ENCODE measurements around the gene PPM1E. TPM values are rescaled to one million over a fixed set of nuclear protein-coding genes. Genes with fewer than 3 reads are reported as not detected.
A peak's percentile ranks its signal among the peaks of the same experiment; 100 is the strongest.

Gene PPM1E
- total RNA-seq, 2 experiments from 2014 or later = not detected

DNA sequence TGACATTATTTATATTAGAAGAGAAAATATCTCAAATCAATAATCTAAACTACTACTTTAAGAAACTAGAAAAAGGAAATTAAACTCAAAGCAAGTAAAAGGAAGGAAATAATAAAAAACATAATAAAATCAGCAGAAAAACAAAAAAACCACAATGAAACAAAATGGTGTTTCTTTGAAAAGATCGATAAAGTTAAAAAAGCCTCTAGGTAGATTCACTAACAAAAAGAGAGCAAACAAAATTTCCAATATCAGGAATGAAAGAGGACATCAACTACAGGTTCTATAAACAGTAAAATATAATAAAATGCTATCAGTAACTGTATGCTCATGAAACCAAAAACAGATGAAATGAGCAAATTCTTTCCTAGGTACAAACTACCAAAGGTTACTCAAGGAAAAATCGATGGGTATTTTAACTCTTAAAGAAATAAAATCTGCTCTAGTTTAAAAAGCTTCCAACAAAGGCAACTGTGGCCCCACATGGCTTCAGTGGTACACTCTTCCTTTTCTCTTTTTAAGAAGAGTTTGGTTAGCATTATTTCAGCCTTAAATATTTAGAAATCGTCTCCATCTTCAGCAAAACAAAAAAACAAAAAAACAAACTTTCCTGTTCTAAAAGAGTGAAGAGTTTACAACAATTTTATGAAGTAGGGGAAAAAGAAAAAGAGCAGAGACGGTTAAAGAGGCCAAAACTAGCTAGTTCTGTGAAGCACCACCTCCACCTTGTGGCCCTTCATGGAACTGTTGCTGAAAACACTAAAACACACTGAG lies 248.9 kb downstream of the PPM1E start:
- ChIA-PET CTCF (interaction anchor here (0.6 to 5.7 kb wide), 13 partner anchors 13 to 511 kb away, joined by 3 to 36 read pairs (median 4); partner anchors contain the start of genes PRR11 and SKA2), POLR2A (interaction anchor here (0.5 to 3.4 kb wide), 9 partner anchors 102 to 687 kb away, joined by 3 to 18 read pairs (median 4); partner anchors contain the start of genes HSF5, PRR11, SKA2 and TRIM37)
- H3K9me3 ChIP-seq (ENCODE audit: control insufficient read depth in 1 of 2, insufficient read depth in 1 of 2, low read length in 2 of 2) = no peaks in the 10 kb centered on the region
- H3K4me3 ChIP-seq (ENCODE audit: low read length) = no peak overlapping the region
- peak; percentile 57 for ATAC-seq (ENCODE audit: poor library complexity)
- no peaks in the 10 kb centered on the region for H3K27me3 ChIP-seq (ENCODE audit: control insufficient read depth in 1 of 2, insufficient read depth in 2 of 2, low read length in 2 of 2)
- peaks cover 13% of the 10 kb centered on the region for H3K36me3 ChIP-seq (ENCODE audit: insufficient read depth, low read length)
- H3K9me3 Mint-ChIP-seq = no peaks in the 10 kb centered on the region
- peak overlapping the region; percentile 81 for H3K27ac Mint-ChIP-seq
- H3K27ac ChIP-seq (ENCODE audit: low read depth in 1 of 2, low read length in 2 of 2) = no peak overlapping the region
- peaks cover 9% of the 10 kb centered on the region for H3K4me1 ChIP-seq (ENCODE audit: insufficient read depth, low read length)
- DNase-seq = peak; percentile 49 to 84 (median 66)
- H3K4me1 Mint-ChIP-seq (ENCODE audit: low read depth) = peaks cover 12% of the 10 kb centered on the region
- TF ChIP-seq, protein P1, sequence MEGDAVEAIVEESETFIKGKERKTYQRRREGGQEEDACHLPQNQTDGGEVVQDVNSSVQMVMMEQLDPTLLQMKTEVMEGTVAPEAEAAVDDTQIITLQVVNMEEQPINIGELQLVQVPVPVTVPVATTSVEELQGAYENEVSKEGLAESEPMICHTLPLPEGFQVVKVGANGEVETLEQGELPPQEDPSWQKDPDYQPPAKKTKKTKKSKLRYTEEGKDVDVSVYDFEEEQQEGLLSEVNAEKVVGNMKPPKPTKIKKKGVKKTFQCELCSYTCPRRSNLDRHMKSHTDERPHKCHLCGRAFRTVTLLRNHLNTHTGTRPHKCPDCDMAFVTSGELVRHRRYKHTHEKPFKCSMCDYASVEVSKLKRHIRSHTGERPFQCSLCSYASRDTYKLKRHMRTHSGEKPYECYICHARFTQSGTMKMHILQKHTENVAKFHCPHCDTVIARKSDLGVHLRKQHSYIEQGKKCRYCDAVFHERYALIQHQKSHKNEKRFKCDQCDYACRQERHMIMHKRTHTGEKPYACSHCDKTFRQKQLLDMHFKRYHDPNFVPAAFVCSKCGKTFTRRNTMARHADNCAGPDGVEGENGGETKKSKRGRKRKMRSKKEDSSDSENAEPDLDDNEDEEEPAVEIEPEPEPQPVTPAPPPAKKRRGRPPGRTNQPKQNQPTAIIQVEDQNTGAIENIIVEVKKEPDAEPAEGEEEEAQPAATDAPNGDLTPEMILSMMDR (IDR thresholded peaks at IDR 0.05) = peak; percentile 95
- H3K36me3 Mint-ChIP-seq (ENCODE audit: low read depth) = peaks cover 27% of the 10 kb centered on the region
- H3K27me3 Mint-ChIP-seq = no peaks in the 10 kb centered on the region
- H3K4me3 Mint-ChIP-seq = peak overlapping the region; percentile 45
- intact Hi-C loops (cut with DNase I, micrococcal nuclease) = loop anchor here (1.0 to 10.0 kb wide), 10 partner anchors 103 to 690 kb away; partner anchors contain the start of genes RNF43 (in 1 of the 2) and TRIM37 (in 1 of the 2)

DNA sequence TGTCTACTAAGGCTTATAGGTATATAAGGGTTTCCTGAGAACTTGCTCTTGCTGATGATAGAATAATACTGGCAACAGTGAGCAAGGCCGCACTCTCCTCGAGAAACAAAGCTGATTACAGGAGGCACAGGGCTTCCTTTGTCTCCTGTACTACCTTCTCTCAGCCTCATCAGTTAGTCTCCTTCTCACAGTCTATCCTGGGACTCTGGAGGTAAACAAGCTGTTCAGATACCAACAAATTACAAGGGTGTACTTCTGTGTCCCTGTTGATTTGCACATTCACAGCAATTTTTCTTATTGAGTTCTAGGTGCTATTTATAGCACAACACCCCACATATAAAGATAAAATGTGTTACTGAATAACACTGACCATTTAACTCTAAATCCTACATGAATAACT lies 252.3 kb downstream of the PPM1E start:
- Histone ChIP-seq H3K4me1 (ENCODE audit: insufficient read depth, low read length) (no peaks in the 10 kb centered on the region), H3K27ac (ENCODE audit: low read depth in 1 of 2, low read length in 2 of 2) (no peak overlapping the region), H3K36me3 (ENCODE audit: insufficient read depth, low read length) (peaks cover 33% of the 10 kb centered on the region), H3K4me3 (ENCODE audit: low read length) (no peak overlapping the region), H3K9me3 (ENCODE audit: control insufficient read depth in 1 of 2, insufficient read depth in 1 of 2, low read length in 2 of 2) (no peaks in the 10 kb centered on the region), H3K27me3 (ENCODE audit: control insufficient read depth in 1 of 2, insufficient read depth in 2 of 2, low read length in 2 of 2) (no peaks in the 10 kb centered on the region)
- Mint-ChIP-seq H3K4me3 (no peak overlapping the region), H3K36me3 (ENCODE audit: low read depth) (peaks cover 39% of the 10 kb centered on the region), H3K27me3 (no peaks in the 10 kb centered on the region), H3K27ac (no peak overlapping the region), H3K9me3 (no peaks in the 10 kb centered on the region), H3K4me1 (ENCODE audit: low read depth) (peaks cover 6% of the 10 kb centered on the region)
- TF ChIP-seq, protein P1 (IDR thresholded peaks at IDR 0.05) = no peak
- intact Hi-C loops (cut with DNase I, micrococcal nuclease) = loop anchor here (5.0 to 10.0 kb wide), 2 partner anchors 691 to 693 kb away; no protein-coding TSS in a partner anchor
- CTCF ChIA-PET = interaction anchor here (1.2 to 5.7 kb wide), 4 partner anchors 14 to 489 kb away, joined by 3 to 36 read pairs (median 4); no protein-coding TSS in a partner anchor
- POLR2A ChIA-PET = no interaction called here
- DNase-seq (no peak), ATAC-seq (ENCODE audit: poor library complexity) (no peak)

DNA sequence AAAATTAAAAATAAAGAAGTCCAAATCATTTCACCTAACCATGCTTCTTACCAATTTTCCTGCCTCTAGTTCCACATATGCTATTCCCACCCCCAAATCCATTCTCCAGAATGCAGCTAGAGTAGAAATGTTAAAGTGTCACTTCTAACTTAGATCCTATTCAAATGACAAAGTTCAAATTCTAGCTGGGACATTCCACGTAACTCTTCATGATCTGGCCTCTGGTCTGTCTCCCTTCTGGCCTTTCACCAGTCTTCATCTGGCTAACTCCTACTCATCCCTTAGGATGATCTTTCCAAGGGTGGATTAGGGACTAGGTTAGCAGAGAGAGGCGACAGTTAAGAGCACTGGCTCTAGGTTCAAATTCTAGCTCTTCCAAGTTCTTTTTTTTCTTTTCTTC lies 253.1 kb downstream of the PPM1E start:
- no peaks in the 10 kb centered on the region for H3K27me3 Mint-ChIP-seq
- peaks cover 36% of the 10 kb centered on the region for H3K36me3 ChIP-seq (ENCODE audit: insufficient read depth, low read length)
- no peak overlapping the region for H3K4me3 Mint-ChIP-seq
- no peak overlapping the region for H3K27ac ChIP-seq (ENCODE audit: low read depth in 1 of 2, low read length in 2 of 2)
- peaks cover 6% of the 10 kb centered on the region for H3K4me1 Mint-ChIP-seq (ENCODE audit: low read depth)
- DNase-seq = no peak
- no peaks in the 10 kb centered on the region for H3K9me3 Mint-ChIP-seq
- ATAC-seq (ENCODE audit: poor library complexity) = no peak
- H3K4me1 ChIP-seq (ENCODE audit: insufficient read depth, low read length) = no peaks in the 10 kb centered on the region
- no peaks in the 10 kb centered on the region for H3K9me3 ChIP-seq (ENCODE audit: control insufficient read depth in 1 of 2, insufficient read depth in 1 of 2, low read length in 2 of 2)
- peaks cover 46% of the 10 kb centered on the region for H3K36me3 Mint-ChIP-seq (ENCODE audit: low read depth)
- ChIA-PET CTCF (interaction anchor here (1.2 to 1.6 kb wide), 2 partner anchors 15 to 490 kb away, joined by 3 to 4 read pairs; no protein-coding TSS in a partner anchor), POLR2A (no interaction called here)
- intact Hi-C loops (cut with DNase I, micrococcal nuclease) = loop anchor here (5.0 to 10.0 kb wide), 2 partner anchors 691 to 694 kb away; no protein-coding TSS in a partner anchor
- H3K4me3 ChIP-seq (ENCODE audit: low read length) = no peak overlapping the region
- TF ChIP-seq, protein P1 (IDR thresholded peaks at IDR 0.05) = no peak
- no peaks in the 10 kb centered on the region for H3K27me3 ChIP-seq (ENCODE audit: control insufficient read depth in 1 of 2, insufficient read depth in 2 of 2, low read length in 2 of 2)
- H3K27ac Mint-ChIP-seq = no peak overlapping the region

Measured in CD4-positive, alpha-beta T cell (primary cell).